HG02840 (cell line): ENCODE data around the gene GRAMD1B.
A peak's percentile ranks its signal among the peaks of the same experiment; 100 is the strongest.

Experiments used
- ATAC-seq: cut with Tn5 transposase; IDR thresholded peaks from one replicate; pipeline ENCODE4 v1.9.1; 2021; ENCODE audit warnings: mild to moderate bottlenecking, moderate library complexity, moderate number of reproducible peaks; ENCODE audit not compliant: unreplicated experiment, low FRiP score

GRAMD1B gene

DNA sequence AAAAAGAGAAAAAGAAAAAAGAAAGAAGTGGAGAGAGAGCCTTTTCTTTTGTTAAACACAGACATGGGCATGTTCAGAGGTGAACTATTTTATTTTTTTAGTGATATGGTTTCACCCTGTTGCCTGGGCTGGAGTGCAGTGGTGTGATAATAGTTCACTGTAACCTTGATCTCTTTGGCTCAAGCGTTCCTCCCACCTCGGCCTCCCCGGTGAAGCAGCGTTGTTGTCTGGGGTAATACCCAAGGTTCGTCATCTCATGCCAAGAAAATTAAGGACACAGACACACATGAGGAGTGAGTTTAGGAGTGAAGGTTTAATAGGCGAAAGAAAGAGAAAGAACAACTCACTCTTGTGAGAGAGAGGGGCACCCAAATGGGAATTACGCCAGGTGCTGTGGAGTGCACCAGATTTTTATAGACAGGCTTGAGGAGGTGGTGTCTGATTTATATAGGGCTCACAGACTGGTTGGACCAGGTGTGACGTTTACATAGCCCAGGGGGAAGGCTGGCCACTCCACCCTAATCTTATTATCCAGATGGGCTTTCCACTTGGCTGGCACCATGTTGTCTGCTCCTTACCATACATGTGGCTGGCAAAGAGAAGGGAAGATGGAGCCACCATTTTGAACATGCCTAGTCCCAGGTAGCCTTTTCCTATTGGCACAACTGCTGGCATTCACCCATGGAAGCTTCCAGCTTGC lies 42.3 kb downstream of the GRAMD1B start:
- no peak for ATAC-seq

DNA sequence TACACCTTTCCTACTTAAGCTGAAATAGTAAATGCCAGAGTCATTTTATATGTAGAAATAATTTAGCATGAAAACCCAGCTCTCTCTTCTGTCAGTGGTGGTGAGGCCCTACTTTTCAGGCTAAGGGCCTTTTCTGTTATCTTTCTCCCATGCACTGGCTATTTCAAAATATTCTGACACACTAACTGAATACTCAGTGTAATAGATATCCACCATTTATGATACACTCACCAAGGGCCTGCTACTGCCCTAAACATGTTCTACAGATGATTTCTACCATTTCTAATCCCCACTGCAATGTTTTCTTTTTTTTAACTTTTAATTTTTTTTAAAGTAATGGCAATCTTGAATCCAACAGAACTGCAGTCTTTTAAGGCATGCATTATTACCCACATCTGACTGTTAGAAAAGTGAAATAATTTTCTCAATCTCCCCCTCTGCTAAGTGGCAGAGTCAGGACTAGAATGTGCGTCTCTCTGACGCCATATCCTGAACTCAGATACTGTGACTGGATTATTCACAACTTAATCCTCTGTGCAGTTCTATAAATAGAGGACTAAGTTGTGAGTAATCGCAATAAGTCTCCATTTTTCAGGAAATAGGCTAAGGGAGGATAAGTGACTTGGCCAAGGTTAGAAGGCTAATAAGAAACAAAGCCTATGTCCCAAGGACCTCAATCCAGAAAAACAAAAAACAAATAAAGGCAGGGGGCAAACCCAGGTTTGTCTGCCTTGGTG lies 44.0 kb downstream of the GRAMD1B start:
- ATAC-seq = no peak

DNA sequence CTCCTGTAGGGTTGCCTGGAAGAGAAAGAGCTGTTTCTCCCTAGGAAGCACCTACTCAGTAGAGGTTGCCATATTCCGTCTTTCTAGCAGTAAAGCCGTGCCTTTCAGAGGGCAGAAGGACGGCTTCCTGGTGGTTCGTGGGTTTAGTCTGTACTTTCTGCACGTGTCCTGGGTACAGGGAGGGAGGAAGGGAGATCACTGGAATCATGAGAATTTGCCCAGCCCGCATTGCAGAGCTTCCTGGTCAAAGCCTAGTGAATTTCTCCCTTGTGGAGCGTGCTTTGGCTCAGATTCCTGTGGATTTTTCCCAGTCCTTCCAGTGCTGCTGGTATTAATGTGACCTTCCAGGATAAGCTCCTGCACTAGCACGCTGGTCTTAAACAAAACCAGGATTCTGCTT lies 44.9 kb downstream of the GRAMD1B start:
- ATAC-seq = no peak

DNA sequence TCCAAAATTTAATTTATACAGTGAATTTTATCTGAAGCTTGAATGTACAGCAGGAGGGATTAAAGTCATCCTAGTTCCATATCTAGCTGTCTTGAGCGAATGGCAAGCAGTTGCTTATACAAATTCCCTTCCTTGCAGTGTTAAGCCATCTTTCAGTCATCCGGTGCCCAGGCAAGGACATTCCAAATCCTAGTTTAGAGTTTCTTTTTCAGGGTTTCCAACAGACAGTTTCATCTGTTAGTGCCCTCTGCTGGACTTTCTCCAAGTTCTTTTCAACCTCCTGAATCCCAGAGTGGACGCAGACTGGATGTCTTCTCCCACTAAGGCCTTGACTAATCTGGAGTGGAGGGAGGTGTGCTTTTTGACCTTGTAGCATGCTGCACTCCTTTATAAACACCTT lies 45.4 kb downstream of the GRAMD1B start:
- no peak for ATAC-seq

- ATAC-seq = no peak
Observed at GRCh38 chr11:123477205-123477907, 47.3 kb downstream of the GRAMD1B start.

- ATAC-seq = no peak
Observed at GRCh38 chr11:123478352-123478987, 48.4 kb downstream of the GRAMD1B start.

DNA sequence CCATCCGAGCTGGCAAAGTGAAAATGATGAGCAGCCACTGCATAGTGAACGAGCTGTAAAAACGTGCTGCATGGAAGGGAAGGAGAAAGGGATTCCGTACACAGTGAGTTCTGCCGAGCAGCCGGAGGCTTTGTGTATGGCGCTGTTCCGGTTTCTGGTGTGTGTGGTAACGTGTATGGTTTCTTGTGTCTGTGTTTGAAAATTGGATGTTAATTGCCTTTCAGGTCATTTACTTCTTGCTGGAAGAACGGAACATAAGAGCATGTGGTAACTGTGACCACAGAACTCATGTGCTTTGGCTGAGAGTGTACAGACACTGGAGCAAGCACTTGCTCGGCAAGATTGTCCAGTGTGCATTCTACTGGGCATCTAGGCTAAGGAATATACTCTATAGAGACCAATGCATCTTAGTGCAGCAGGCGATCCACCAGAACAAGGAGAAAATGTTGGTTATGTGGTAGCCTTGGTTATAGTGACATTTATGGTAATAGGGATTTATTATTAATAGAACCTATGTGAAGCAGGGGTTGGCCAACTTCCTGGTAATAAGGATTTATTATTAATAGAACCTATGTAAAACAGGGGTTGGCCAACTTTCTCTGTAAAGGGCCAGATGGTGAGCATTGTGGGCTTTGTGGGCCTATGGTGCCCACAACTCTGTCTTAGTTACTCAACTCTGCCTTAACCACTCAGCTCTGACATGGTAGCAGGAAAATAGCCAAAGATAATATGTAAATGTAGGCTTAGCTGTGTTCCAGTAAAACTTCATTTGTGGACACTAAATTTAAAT lies 49.2 kb downstream of the GRAMD1B start:
- ATAC-seq = peak; percentile 62

- ATAC-seq = peak; percentile 42
Observed at GRCh38 chr11:123480290-123480815, 50.3 kb downstream of the GRAMD1B start.

DNA sequence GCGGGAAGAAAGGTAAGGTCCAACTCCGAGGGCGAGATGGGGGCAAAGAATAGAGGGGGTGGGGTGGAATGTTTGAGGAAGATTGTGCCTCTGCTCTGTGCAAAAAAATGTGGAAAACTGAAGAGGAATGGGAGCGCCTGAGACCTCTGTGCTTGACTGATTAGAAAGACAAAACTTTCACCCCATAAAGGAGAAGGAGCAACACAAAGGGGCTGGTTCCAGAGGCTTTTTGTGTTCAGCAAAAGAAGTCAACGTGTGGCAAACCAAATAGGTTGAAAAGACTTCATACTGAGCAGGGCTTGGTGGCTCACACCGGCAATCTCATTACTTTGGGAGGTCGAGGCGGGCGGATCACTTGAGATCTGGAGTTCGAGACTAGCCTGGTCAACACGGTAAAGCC lies 50.8 kb downstream of the GRAMD1B start:
- ATAC-seq = no peak

- no peak for ATAC-seq
Observed at GRCh38 chr11:123481640-123482039, 51.6 kb downstream of the GRAMD1B start.

GRCh38 chr11:123482218-123482617 lies 52.1 kb downstream of the GRAMD1B start:
- ATAC-seq = no peak

GRCh38 chr11:123483058-123483457 lies 53.0 kb downstream of the GRAMD1B start:
- ATAC-seq = no peak

GRCh38 chr11:123483466-123483865 lies 53.4 kb downstream of the GRAMD1B start:
- no peak for ATAC-seq

- ATAC-seq = no peak
Observed at GRCh38 chr11:123484448-123484847, 54.4 kb downstream of the GRAMD1B start.

GRCh38 chr11:123487157-123487744 lies 57.2 kb downstream of the GRAMD1B start:
- ATAC-seq = no peak

- ATAC-seq = no peak
Observed at GRCh38 chr11:123490527-123490926, 60.5 kb downstream of the GRAMD1B start.

GRCh38 chr11:123491241-123491640 lies 61.2 kb downstream of the GRAMD1B start:
- ATAC-seq = no peak

GRCh38 chr11:123493349-123494063 lies 63.4 kb downstream of the GRAMD1B start:
- ATAC-seq = no peak
